Retinal pigment epithelial cell (primary cell): ENCODE results near the gene PEX6.
A peak's percentile ranks its signal among the peaks of the same experiment; 100 is the strongest.

Source experiments
- DNase-seq: peaks from one replicate; pipeline ENCODE4 v3.0.0-alpha.2; 2010; ENCODE audit warnings: low read depth
- H3K4me3 ChIP-seq: 2 replicates; pipeline ENCODE4 v1.5.1; 2011; ENCODE audit warnings: mild to moderate bottlenecking, low read length, control low read depth, moderate library complexity
- CTCF ChIP-seq: conservative IDR thresholded peaks from 2 replicates; pipeline ENCODE4 v1.5.1; 2011; ENCODE audit warnings: low read depth, low read length, control low read depth, inconsistent platforms

Gene PEX6

GRCh38 chr6:42936398-42936797 is 42.6 kb downstream of the PEX6 start:
- no peak for DNase-seq
- no peak overlapping the region for H3K4me3 ChIP-seq
- TF ChIP-seq CTCF, result no peak

- H3K4me3 ChIP-seq, result no peak overlapping the region
- TF ChIP-seq CTCF, result no peak
- no peak for DNase-seq
These were observed 43.7 kb downstream of the PEX6 start for GRCh38 chr6:42935322-42935721.

- H3K4me3 ChIP-seq, result no peak overlapping the region
- TF ChIP-seq CTCF, result no peak
- DNase-seq, result no peak
These were observed 45.8 kb downstream of the PEX6 start for GRCh38 chr6:42933205-42933604.

- no peak overlapping the region for H3K4me3 ChIP-seq
- TF ChIP-seq CTCF, result no peak
These were observed 46.6 kb downstream of the PEX6 start for GRCh38 chr6:42932412-42932811.

GRCh38 chr6:42929821-42930360 is 49.1 kb downstream of the PEX6 start:
- peak overlapping the region; percentile 80 for H3K4me3 ChIP-seq
- no peak for TF ChIP-seq CTCF
- no peak for DNase-seq

More at GRCh38 chr6:42932412-42932811, 46.6 kb downstream of the PEX6 start:
- DNase-seq, result no peak

GRCh38 chr6:42928986-42929820 is 49.8 kb downstream of the PEX6 start, which contains the start of gene CNPY3:
Gene CNPY3 (plus strand): TSS chr6:42929480. CDS start chr6:42929571, 91 bp downstream.
- peak within 1 kb of the TSS; percentile 80 for H3K4me3 ChIP-seq
- no peak for TF ChIP-seq CTCF
- DNase-seq, result peak; percentile 97
